Spleen (tissue), 13 donors: Measurements from ENCODE around the gene H1-8. TPM values are rescaled to one million over a fixed set of nuclear protein-coding genes. Genes with fewer than 3 reads are reported as not detected.
"Not testable (repeated sequence)": the region's sequence is repeated elsewhere in the genome, so short reads cannot be mapped to it uniquely, and the experiment has no call there.

Source experiments
- DNase-seq: peaks from one replicate; pipeline ENCODE4 v3.0.0-alpha.2; 2020
- H3K27ac ChIP-seq, 8 donors: fragments of 200-600 bp; sonication (generic) in 7 of 8; 1 replicate in 4 of 8; 2 replicates in 4 of 8; pipeline versions ENCODE4 v1.5.0 to v1.8.0; 2016 to 2021; ENCODE audit warnings: inconsistent platforms in 4 of 8, mild to moderate bottlenecking in 4 of 8, moderate library complexity in 1 of 8
- H3K27me3 ChIP-seq, 7 donors: fragments of 200-600 bp; sonication (generic) in 6 of 7; replicated peaks in 1 of 7; 1 replicate in 4 of 7; 2 replicates in 3 of 7; pipeline versions ENCODE4 v1.5.0 to v1.8.0; 2016 to 2021; ENCODE audit warnings: inconsistent platforms in 3 of 7, mild to moderate bottlenecking in 1 of 7
- H3K36me3 ChIP-seq, 6 donors: fragments of 200-600 bp; sonication (generic) in 5 of 6; 1 replicate in 4 of 6; 2 replicates in 2 of 6; pipeline versions ENCODE4 v1.5.0 to v1.8.0; 2016 to 2021; ENCODE audit warnings: inconsistent platforms in 2 of 6
- H3K4me1 ChIP-seq, 6 donors: fragments of 200-600 bp; sonication (generic) in 5 of 6; 1 replicate in 3 of 6; 2 replicates in 3 of 6; pipeline versions ENCODE4 v1.5.0 to v1.8.0; 2016 to 2021; ENCODE audit warnings: inconsistent platforms in 3 of 6
- H3K4me3 ChIP-seq, 8 donors: fragments of 200-600 bp; sonication (generic) in 7 of 8; 1 replicate in 4 of 8; 2 replicates in 4 of 8; pipeline versions ENCODE4 v1.5.0 to v1.8.0; 2016 to 2021; ENCODE audit warnings: inconsistent platforms in 4 of 8, mild to moderate bottlenecking in 4 of 8, moderate library complexity in 2 of 8
- H3K9me3 ChIP-seq, 8 donors: fragments of 200-600 bp; sonication (generic) in 7 of 8; 1 replicate in 4 of 8; 2 replicates in 4 of 8; pipeline versions ENCODE4 v1.5.0 to v1.8.0; 2016 to 2021; ENCODE audit warnings: inconsistent platforms in 4 of 8
- CTCF ChIP-seq, 11 experiments: fragments of 200-600 bp in 7 of 11; fragments of 450-650 bp in 4 of 11; sonication (generic) in 4 of 11; IDR thresholded peaks in 8 of 11; conservative IDR thresholded peaks in 3 of 11; 1 replicate in 7 of 11; 2 replicates in 4 of 11; pipeline versions ENCODE4 v1.4.0 to v1.8.0; 2016 to 2021; ENCODE audit warnings: antibody characterized with exemption in 11 of 11, inconsistent platforms in 4 of 11, mild to moderate bottlenecking in 1 of 11
- POLR2A ChIP-seq, 3 donors: fragments of 450-650 bp; IDR thresholded peaks; one replicate each; pipeline ENCODE4 v1.5.1; 2017; ENCODE audit warnings: antibody characterized with exemption in 3 of 3, mild to moderate bottlenecking in 1 of 3
- POLR2AphosphoS5 ChIP-seq, 3 donors: sonication (generic); formaldehyde crosslinking; IDR thresholded peaks; one replicate each; pipeline ENCODE4 v1.5.1; 2017; ENCODE audit warnings: antibody characterized with exemption in 3 of 3
- WGBS, 5 donors: extraction: QIAGEN DNeasy Blood & Tissue Kit in 3 of 5; methylation state at CpG; one replicate each; pipeline versions ENCODE4 v1.1.5 to v1.1.7; 2013 to 2018; 5-methylcytosine and 5-hydroxymethylcytosine counted together
- intact Hi-C: fragments of 100-400 bp; cut with DNase I; formaldehyde crosslinking; loops from one replicate; pipeline ENCODE4 v1.15.0; 2023; ENCODE audit warnings: low total_unique reads
- long read RNA-seq, 2 donors: transcript quantifications; one replicate each; lab custom pipeline, GENCODE V29; 2026
- polyA plus RNA-seq, 3 donors: library from polyadenylated mRNA; stranded (reverse); fragments of 200-250 nt; gene quantifications; one replicate each; pipeline ENCODE4 v1.2.1, GENCODE V29; 2013
- total RNA-seq, 7 donors: library from RNA; depleted of rRNA in 3 of 7; stranded (reverse); fragments of >200 nt in 3 of 7; fragmentation: NEBNext Ultra II Directional in 4 of 7; extraction: Animal tissue kit (Norgen Biotek cat#: 25700) in 4 of 7; gene quantifications; one replicate each; pipeline versions ENCODE4 v1.1.0 to v1.2.1, GENCODE V29; 2016 to 2021
- donor health status: healthy with polysubstance abuse.
- donor health status: DM: no; HTN: no; CAD: no; lungs with moderate emphysema.
- donor health status: DM: no; HTN: no; CAD: no.
- donor health status: Bipolar disorder and iron deficiency.
- donor health status: healthy.
- donor health status: DM: no; HTN: no; CAD: no.
- donor health status: DM: yes; HTN: yes; CAD: no.

The H1-8 gene
- total RNA-seq (not detected), polyA plus RNA-seq (not detected)
- long read RNA-seq, donor 1 = 0 reads
- long read RNA-seq, donor 2 = 0 reads

GRCh38 chr3:129543156-129543790 lies at the start of gene H1-8:
TSS of gene H1-8 (plus strand) at chr3:129543175. CDS start at chr3:129543219, 44 bp downstream.
- no peaks in the 10 kb centered on the region for H3K27me3 ChIP-seq
- no peak for DNase-seq
- no peak within 1 kb of the TSS for H3K27ac ChIP-seq
- intact Hi-C loops = no loop called here
- no peaks in the 10 kb centered on the region for H3K9me3 ChIP-seq
- no peaks in the 10 kb centered on the region for H3K36me3 ChIP-seq
- TF ChIP-seq CTCF (IDR thresholded peaks at IDR 0.05 in 8 of 11, conservative IDR thresholded peaks at IDR 0.05 in 3 of 11) (no peak), POLR2A (IDR thresholded peaks at IDR 0.05) (no peak), POLR2AphosphoS5 (IDR thresholded peaks at IDR 0.05) (no peak)
- WGBS, 5 donors = 84 to 99% (median 92%) methylated on average over 12 to 16 of the region's 16 CpGs
- no peak within 1 kb of the TSS for H3K4me3 ChIP-seq
- H3K4me1 ChIP-seq = no peaks in the 10 kb centered on the region

- H3K36me3 ChIP-seq = peaks cover 0 to 76% (median 0%) of the 10 kb centered on the region in 6 donors
- 92 to 97% (median 94%) methylated on average over 4 of the region's 4 CpGs for WGBS, 5 donors
- no peak for TF ChIP-seq CTCF (IDR thresholded peaks at IDR 0.05 in 8 of 11, conservative IDR thresholded peaks at IDR 0.05 in 3 of 11)
- no peaks in the 10 kb centered on the region for H3K9me3 ChIP-seq
- H3K4me1 ChIP-seq = peaks cover 0 to 29% (median 11%) of the 10 kb centered on the region in 6 donors
- intact Hi-C loops = loop anchor here (5.0 to 10.0 kb wide), 3 partner anchors 109 to 442 kb away; no protein-coding TSS in a partner anchor
- H3K27ac ChIP-seq = no peak overlapping the region
- H3K27me3 ChIP-seq = no peaks in the 10 kb centered on the region
- no peak overlapping the region for H3K4me3 ChIP-seq
- DNase-seq = peak; percentile 23
Measured at GRCh38 chr3:129493206-129493605, 49.8 kb upstream of the H1-8 start.

- intact Hi-C loops = loop anchor here (5.0 to 10.0 kb wide), 3 partner anchors 108 to 440 kb away; no protein-coding TSS in a partner anchor
- peaks cover 0 to 71% (median 0%) of the 10 kb centered on the region in 6 donors for H3K36me3 ChIP-seq
- DNase-seq, H3K4me3 ChIP-seq, H3K9me3 ChIP-seq, H3K27me3 ChIP-seq: not testable (repeated sequence)
- H3K27ac ChIP-seq = peak overlapping the region in 6 of 8 donors; percentile 43 to 71 (median 58)
- H3K4me1 ChIP-seq = peaks cover 0 to 29% (median 11%) of the 10 kb centered on the region in 6 donors
- whole genome bisulfite sequencing, 5 donors = 72 to 85% (median 78%) methylated on average over 5 of the region's 5 CpGs
Measured at GRCh38 chr3:129494499-129494898, 48.5 kb upstream of the H1-8 start.

GRCh38 chr3:129495006-129495639 lies 47.9 kb upstream of the H1-8 start:
- peak in 2 of 3 donors; percentile 2 to 17 for TF ChIP-seq POLR2AphosphoS5 (IDR thresholded peaks at IDR 0.05)
- not testable (repeated sequence) for H3K9me3 ChIP-seq, H3K27me3 ChIP-seq, H3K4me3 ChIP-seq
- DNase-seq = peak; percentile 48
- peaks cover 0 to 23% (median 8%) of the 10 kb centered on the region in 6 donors for H3K4me1 ChIP-seq
- intact Hi-C loops = loop anchor here (10.0 kb wide), 1 partner anchor 440 kb away; no protein-coding TSS in a partner anchor
- H3K27ac ChIP-seq = peak overlapping the region in 6 of 8 donors; percentile 43 to 71 (median 58)
- peaks cover 0 to 74% (median 0%) of the 10 kb centered on the region in 6 donors for H3K36me3 ChIP-seq
- 70 to 78% (median 76%) methylated on average over 10 of the region's 10 CpGs for WGBS, 5 donors

- 93 to 98% (median 97%) methylated on average over 2 of the region's 2 CpGs for WGBS, 5 donors
- not testable (repeated sequence) for DNase-seq, H3K4me3 ChIP-seq, H3K27ac ChIP-seq, H3K9me3 ChIP-seq, H3K27me3 ChIP-seq
- H3K36me3 ChIP-seq = peaks cover 0 to 85% (median 1%) of the 10 kb centered on the region in 6 donors
- H3K4me1 ChIP-seq = peaks cover 0 to 14% (median 0%) of the 10 kb centered on the region in 6 donors
- intact Hi-C loops = loop anchor here (10.0 kb wide), 1 partner anchor 437 kb away; no protein-coding TSS in a partner anchor
Measured at GRCh38 chr3:129497876-129498275, 45.1 kb upstream of the H1-8 start.

- H3K4me3 ChIP-seq, H3K27me3 ChIP-seq, H3K9me3 ChIP-seq: not testable (repeated sequence)
- intact Hi-C loops = loop anchor here (10.0 kb wide), 1 partner anchor 436 kb away; no protein-coding TSS in a partner anchor
- DNase-seq = peak; percentile 41
- Histone ChIP-seq H3K27ac (peak overlapping the region in 1 of 8 donors; percentile 29), H3K4me1 (peaks cover 0 to 14% (median under 1%) of the 10 kb centered on the region in 6 donors), H3K36me3 (peaks cover 0 to 85% (median 3%) of the 10 kb centered on the region in 6 donors)
- WGBS, 5 donors = 75 to 86% (median 80%) methylated on average over 7 to 8 of the region's 8 CpGs
Measured at GRCh38 chr3:129498603-129499488, 44.1 kb upstream of the H1-8 start.
